ENCODE results near the gene XRCC1.

DNA sequence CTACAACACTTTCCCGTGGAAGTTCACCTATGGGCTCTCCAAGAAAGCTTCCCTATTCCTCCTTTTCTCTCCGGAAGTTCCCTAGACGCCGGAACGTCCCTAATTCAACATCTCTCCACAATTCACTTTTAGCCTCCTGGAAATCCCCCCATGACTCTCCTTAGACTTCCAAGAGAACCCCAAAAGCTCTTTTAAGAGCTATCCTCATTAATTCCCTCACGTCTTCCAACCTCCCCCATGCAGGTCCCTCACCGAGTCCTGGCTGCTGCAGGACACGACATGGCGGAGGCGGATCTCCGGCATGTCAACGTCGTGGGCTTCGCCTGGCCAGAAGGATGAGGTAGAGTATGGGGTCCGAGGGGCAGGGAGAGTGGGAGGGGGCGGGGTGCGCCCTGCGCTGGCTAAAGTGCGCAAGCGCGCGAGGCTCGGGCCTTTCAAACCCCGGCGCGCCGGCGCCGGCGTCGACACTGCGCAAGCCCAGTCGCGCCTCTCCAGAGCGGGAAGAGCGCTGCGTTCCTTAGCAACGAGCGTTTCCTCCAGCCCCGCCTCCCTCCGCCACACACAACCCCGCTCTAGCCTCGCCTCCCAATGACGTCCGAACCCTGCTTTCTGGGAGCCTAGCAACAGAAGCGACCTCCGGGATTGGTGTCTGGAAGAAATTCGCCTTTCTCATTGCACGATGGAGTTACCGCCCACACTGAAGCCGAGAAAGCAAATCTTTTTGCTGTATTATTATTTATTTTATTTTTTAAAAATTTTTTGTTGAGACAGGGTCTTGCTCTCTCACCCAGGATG lies at the start of gene XRCC1, which contains the start of gene PINLYP:
- TF ChIP-seq, protein P1, sequence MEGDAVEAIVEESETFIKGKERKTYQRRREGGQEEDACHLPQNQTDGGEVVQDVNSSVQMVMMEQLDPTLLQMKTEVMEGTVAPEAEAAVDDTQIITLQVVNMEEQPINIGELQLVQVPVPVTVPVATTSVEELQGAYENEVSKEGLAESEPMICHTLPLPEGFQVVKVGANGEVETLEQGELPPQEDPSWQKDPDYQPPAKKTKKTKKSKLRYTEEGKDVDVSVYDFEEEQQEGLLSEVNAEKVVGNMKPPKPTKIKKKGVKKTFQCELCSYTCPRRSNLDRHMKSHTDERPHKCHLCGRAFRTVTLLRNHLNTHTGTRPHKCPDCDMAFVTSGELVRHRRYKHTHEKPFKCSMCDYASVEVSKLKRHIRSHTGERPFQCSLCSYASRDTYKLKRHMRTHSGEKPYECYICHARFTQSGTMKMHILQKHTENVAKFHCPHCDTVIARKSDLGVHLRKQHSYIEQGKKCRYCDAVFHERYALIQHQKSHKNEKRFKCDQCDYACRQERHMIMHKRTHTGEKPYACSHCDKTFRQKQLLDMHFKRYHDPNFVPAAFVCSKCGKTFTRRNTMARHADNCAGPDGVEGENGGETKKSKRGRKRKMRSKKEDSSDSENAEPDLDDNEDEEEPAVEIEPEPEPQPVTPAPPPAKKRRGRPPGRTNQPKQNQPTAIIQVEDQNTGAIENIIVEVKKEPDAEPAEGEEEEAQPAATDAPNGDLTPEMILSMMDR (IDR thresholded peaks at IDR 0.05; ENCODE audit: poor library complexity, severe bottlenecking) = no peak
- TF ChIP-seq EZH2 (IDR thresholded peaks at IDR 0.05; ENCODE audit: borderline replicate concordance, insufficient read depth, low read length, poor library complexity, severe bottlenecking) = no peak
- TF ChIP-seq MXI1 (conservative IDR thresholded peaks at IDR 0.05; ENCODE audit: poor library complexity, severe bottlenecking) = peak; percentile 84

Data from neural cell (in vitro differentiated cells).